GF-D8 (cell line): ENCODE data around the gene CNDP2.
"Not testable (repeated sequence)": the region's sequence is repeated elsewhere in the genome, so short reads cannot be mapped to it uniquely, and the experiment has no call there.

Source experiments
- DNase-seq: peaks from one replicate; lab custom pipeline; 2025; lab: John Stamatoyannopoulos, UW

Gene CNDP2

GRCh38 chr18:74518456-74519295 lies 22.5 kb downstream of the CNDP2 start:
- no peak for DNase-seq

- DNase-seq, result no peak
These were observed 23.3 kb downstream of the CNDP2 start for GRCh38 chr18:74519320-74520095.

GRCh38 chr18:74520096-74520833 lies 24.1 kb downstream of the CNDP2 start:
- no peak for DNase-seq

- no peak for DNase-seq
These were observed 25.0 kb downstream of the CNDP2 start for GRCh38 chr18:74521068-74521725.

GRCh38 chr18:74522635-74523548 lies 26.7 kb downstream of the CNDP2 start:
- DNase-seq, result no peak

GRCh38 chr18:74524097-74524496 lies 27.9 kb downstream of the CNDP2 start:
- no peak for DNase-seq

- DNase-seq, result not testable (repeated sequence)
These were observed 28.8 kb downstream of the CNDP2 start for GRCh38 chr18:74524915-74525314.

GRCh38 chr18:74525741-74526140 lies 29.6 kb downstream of the CNDP2 start:
- no peak for DNase-seq

GRCh38 chr18:74526488-74526887 lies 30.3 kb downstream of the CNDP2 start:
- no peak for DNase-seq

- no peak for DNase-seq
These were observed 32.3 kb downstream of the CNDP2 start for GRCh38 chr18:74528478-74528877.

GRCh38 chr18:74528913-74529312 lies 32.8 kb downstream of the CNDP2 start:
- DNase-seq, result no peak

- DNase-seq, result no peak
These were observed 33.2 kb downstream of the CNDP2 start for GRCh38 chr18:74529378-74529777.

GRCh38 chr18:74529811-74530583 lies 33.8 kb downstream of the CNDP2 start:
- DNase-seq, result no peak

- no peak for DNase-seq
These were observed 34.4 kb downstream of the CNDP2 start for GRCh38 chr18:74530584-74530862.

- no peak for DNase-seq
These were observed 34.9 kb downstream of the CNDP2 start for GRCh38 chr18:74531043-74531442.

GRCh38 chr18:74532511-74533025 lies 36.4 kb downstream of the CNDP2 start:
- no peak for DNase-seq

GRCh38 chr18:74533666-74534065 lies 37.5 kb downstream of the CNDP2 start:
- no peak for DNase-seq

- DNase-seq, result no peak
These were observed 38.2 kb downstream of the CNDP2 start, which contains the start of gene CNDP1 for GRCh38 chr18:74534150-74534969. TSS of gene CNDP1 (plus strand) at chr18:74534500. CDS start at chr18:74534668, 168 bp downstream.
